HG03045 (cell line): ENCODE data around the gene EBPL.

Source experiments
- ATAC-seq: cut with Tn5 transposase; IDR thresholded peaks from one replicate; pipeline ENCODE4 v1.9.1; 2021; ENCODE audit warnings: mild to moderate bottlenecking, moderate library complexity; ENCODE audit not compliant: unreplicated experiment

EBPL gene

DNA sequence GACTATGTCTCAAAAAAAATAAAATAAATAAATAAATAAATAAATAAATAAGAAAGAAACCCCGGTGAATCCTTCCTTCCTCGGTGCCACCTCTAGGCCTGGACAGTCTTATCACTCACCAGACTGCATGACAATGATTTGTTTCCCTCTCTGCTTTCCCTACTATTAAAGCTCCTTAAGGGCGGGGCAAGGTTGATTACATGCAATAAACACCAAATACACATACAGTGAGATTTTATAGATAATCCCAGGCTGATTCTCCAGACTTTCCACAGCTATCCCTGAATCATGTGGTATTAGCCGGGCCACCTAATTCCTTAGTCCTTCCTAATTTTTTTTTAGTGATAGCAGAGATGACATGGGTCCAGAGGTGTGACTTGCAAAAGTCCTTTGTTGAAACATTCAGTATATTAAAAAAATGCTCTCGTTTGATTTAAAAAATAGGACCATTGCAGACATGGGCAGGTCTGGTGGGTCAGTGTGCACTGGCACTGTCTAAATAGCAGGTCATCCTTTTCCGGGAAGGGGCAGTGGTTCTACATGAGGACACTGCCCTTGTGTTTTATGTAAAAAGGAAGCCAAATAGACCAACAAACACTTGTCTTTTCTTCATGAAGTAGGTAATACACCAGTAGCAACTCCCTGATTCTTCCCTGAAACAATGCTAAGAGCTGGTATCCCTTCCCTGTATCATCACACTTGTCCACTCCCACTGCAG, 14.5 kb downstream of the EBPL start:
- no peak for ATAC-seq

DNA sequence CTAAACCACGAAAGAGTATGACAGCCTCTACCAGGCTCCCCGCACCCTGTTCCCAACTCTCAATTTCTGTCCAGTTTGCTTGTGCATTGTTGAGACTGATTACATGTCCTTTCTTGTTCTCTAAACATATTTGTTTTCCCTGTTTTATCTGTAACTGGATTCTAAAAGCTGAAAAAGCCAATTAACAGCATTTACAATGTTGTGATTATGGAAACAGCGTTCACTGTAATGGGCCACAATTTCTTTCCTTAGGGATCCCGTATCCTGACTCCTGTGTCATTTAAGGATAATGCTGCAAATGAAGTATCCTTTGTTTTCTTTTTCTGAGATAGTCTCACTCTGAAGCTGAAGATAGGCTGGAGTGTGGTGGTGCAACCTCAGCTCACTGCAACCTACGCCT, 20.5 kb downstream of the EBPL start:
- ATAC-seq, result no peak

DNA sequence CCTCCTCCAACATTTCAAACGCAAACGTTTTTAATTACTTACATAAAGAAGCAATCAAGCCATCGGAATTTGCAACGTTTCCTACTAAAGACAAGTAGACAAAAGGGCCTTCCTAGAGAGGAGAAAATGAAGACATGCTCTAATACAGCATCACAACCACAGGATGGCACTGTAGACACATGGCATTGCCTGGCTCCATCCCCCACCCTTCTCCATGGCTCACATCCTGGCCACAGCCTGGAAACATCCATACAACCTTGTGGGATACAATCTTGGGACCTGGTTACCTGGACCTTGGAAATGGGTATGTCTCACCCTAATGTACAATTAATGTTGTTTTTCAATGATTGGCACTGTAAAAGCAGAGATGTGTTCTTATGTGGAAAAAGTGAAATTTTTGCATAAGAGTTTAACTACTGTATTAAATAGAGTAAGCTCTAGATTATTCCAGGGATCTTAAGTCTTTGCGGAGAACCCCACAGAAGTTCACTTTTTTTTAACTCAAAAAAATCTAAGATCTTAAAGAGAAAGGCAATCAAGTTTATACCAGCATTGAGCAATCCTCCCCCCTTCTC, 21.5 kb downstream of the EBPL start:
- ATAC-seq, result no peak

DNA sequence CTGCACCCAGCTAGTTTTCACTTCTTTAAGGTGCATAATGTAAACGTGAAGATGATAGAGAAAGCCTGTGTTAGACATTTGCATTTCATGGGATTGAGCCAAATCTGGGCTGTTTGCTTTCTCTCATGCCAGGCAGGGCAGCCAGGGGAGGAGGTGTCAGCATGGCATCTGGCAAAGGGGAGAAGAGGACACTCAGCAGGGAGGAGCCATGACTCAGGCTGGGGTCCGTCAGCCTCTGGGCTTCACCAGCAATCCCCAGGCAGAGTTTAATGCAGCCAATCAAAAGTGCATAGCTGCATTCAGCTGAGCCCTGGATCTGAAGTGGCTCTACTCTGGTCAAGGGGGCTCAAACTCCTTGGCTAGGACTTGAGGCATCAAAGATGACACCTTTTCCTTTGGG, 23.5 kb downstream of the EBPL start:
- ATAC-seq, result no peak

DNA sequence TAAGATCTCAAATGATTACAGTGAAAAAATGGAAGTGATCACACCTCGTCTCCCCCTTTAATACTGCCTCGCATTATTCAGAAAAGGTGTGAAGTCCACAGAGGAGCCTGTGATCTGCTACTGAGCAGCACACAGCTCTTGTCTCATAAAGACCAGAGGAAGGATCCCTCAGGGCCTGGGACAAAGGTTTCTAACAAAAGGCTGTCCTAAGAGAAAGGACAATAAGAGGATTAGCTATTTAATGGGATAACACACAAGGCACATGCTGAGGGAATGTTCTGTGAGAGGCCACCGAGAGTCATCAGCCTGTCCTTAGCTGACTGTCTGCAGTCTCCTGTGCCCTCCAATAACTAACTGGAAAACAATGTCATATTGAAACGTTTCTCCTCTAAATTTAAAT, 26.7 kb downstream of the EBPL start:
- ATAC-seq, result no peak

DNA sequence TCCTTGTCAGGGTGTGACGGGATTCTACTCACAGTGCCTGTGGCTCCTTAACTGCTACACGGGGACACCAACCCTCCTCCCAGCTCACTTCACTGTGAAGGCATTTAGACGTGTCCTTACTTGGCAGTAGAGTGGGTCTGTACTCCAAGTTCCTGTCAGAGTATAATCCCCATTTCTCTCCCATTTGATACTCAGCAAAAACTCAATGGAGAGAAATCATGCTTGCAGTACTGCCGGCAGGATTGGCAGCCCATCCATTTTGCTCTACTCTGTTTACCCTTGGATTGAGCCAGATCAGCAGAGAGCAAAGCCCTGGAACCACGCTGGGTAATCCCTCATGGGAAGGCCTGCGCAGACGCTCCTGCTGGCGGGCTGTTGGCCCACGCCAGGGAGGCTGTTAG, 34.0 kb downstream of the EBPL start:
- no peak for ATAC-seq

DNA sequence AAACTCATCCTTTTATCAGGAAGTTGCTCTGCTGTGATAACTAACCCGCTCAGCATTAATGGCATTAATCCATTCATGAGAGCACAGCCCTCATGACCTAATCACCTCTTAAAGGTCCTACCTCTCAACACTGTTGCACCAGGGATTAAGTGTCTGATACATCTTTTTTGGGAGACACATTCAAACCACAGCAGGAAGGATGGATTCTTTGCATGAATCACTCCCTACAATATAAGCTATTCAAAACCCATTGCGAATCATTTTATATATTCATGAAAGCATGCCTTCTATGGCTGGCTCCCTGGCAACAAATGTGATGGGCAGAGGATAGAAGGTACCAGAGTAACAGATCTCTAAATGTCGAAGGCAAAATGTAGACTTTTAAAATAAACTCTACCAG, 35.4 kb downstream of the EBPL start:
- no peak for ATAC-seq

DNA sequence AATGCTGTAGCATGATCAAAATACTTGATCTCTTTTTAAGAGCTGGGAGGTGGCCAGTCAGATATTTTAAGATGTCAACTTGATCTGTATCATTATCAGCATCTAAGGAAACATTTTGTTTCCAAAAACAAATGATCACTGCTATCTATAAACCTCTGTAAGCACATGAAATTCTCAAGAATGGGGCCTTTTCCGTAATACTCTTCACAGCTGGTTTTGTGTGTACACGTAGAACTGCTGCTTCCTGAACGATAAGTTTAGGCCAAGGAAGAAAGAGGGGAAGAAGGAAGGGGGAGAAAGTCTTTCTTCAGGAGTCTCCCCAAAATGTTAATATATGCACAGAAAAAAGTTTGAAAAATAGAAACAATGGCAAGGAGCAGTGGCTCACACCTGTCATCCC, 37.3 kb downstream of the EBPL start:
- no peak for ATAC-seq

DNA sequence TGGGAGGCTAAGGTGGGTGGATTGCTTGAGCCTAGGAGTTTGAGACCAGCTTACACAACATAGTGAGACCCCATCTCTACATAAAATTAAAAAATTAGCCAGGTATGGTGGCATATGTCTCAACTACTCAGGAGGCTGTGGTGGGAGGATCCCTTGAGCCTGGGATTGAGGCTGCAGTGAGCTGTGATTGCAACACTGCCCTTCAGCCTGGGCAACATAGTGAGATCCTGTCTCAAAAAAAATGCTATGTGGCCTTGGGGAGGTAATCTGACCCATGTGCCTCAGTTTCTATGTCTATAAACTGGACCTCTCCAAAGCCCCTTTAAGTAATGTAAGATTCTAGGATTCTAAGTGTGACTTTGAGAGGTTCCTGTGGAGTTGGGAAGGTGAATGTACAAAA, 37.8 kb downstream of the EBPL start:
- no peak for ATAC-seq

DNA sequence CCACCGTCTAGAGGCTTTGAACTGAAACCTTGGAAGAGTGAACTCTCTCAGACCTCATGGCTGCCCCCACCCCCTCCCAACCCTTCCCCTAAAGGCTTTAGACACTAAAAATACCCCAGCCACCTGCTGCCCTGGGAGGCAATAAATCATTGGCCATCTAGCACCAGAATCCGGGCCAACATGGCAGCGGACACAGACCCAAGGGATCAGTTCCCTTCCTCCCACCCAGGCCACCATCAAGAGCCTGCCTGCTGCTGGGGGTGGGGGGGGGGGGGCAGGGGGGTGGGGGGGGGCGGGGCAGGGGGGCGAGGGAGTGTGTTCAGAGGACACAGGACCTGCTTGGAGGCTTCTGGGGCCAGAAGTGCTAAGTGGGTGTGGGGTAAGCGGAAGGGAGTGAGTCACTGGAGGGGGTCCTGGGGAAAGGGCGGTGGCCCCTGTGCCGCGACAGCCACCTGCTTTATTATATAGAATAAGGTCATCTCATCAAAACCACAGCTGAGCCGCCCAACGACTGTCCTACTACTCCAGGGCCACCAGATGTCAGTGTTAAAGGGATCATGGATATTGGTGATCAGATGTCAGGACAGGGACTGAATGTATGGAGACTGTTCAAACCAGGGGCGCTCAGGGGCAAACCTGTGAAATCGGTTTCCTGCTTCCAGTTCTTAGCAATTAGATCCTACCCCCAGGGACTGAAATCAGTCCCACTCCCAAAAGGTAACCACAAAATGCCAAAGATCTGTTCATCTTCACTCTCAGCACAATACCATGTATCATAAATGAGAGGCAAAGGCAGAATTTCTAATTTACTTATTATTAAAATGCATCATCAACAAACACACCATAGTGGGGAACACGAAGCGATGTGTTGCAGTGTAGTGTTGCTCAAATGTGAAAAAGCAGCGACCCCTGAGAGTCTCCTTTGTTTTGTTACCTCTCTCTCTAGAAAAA, 38.7 kb downstream of the EBPL start:
- ATAC-seq, result no peak

DNA sequence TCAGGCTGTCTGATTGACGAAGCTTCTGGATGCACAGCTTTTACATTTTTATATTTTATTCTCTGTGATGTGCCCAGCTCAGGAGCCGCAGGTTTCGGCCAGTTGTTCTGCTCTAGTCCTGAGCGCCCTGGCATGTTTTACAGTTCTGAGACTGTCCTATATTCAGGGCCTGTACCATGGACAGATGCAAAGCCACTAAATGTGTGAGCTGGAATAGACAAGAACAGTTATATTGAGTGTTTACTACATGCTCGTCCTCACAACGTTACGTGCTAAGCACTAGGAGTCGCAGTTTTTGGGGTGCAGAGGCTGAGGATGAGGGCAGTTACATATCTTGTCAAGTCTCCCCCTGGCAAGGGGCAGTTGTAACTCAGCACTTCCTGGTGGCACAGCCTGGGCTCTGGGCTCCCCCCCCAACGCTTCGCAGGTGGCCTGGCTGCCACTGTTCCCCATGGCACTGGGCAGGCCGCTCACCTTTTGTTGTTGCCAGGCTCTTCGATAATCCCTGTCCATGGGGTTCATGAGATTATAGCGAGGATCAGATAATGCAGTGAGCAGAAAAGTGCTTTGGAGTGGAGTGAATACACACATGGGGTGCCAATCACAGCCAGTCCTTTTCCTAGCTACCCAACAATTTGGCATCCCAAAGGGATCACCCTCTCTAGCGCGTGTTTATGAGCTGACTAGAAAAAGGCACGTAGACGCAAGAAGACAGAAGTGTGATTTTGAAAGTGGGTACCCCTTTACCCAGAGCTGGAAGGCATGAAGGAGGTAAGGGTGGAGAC, 39.5 kb downstream of the EBPL start:
- ATAC-seq, result no peak

DNA sequence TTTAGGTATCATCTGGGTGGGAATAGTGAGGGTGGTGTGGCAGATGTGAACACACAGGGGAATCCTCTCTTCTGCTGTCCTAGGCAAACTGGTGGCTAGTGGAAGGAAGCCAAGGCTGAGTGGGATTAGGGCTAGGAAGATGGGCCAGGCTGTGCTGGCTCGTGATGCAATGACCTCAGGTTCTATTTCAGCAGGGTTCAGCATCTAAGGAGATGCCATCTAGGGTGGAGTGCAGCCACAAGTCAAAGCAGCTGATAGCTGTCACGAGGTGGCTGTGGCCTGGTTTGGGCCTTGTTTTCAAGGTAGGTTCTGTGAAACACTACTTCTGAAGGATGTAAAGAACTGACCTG, 41.3 kb downstream of the EBPL start:
- ATAC-seq, result no peak

DNA sequence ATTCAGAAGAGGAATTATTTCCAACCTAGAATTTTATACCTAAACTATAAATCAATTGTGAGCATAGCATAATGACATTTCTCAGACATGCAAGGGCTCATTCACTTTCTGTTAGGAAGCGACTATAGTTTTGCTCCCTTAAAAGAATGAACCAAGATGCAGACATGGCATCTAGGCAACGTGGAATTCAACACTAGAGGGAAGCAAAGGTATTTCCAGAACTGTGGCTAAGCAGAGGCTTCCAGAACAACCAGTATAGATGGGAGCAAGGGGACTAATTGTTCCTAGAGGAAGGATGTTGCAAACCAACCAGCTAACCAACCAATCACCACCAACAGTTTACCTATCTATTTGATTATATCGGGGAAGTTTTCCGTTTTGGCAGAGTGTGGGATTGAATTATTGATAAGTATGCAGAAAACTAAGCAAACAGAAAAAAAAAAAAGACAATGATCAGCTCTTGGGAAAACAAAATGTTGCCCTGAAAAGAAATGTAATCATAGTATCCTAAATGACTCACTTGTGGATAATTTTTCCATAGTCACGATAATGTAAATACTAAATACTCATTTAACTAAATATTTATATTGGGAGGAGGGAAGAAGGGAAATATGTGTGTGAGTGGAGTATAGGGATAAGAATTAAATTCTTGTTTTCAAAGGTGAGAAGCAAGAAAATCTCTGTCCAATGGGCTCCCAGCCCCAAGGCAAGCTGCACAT, 41.9 kb downstream of the EBPL start:
- ATAC-seq, result no peak

DNA sequence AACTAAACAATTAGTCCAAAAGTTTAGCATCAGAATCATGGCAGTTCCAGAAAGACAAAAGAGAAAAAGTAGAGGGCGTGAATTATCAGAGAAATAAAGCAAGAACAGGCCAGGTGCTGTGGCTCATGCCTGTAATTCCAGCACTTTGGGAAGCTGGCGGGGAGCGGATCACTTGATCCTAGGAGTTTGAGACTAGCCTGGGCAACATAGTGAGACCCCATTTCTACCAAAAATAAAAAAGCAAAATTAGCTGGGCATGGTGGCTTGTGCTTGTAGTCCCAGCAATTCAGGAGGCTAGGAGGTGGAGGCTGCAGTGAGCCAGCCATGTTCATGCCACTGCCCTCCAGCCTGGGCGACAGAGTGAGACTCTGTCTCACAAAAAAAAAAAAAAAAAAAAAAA, 44.6 kb downstream of the EBPL start:
- ATAC-seq, result no peak

DNA sequence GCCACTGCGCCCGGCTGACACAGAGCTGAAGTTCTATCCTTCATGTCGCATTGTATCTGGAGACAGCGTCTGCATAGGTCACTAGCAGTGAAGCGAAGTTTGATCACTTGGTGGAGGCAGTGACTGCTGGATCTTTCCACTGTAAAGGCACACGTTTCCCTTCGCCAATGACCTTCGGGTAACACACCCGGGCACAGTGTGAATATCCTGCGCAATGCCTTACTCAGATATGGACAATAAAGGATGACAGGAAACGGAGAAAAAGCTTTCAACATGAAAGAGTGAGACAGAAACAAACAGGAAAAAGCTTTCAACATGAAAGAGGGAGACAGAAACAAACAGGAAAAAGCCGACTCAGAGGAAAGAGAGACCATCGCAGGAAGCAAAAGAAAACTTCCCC, 45.8 kb downstream of the EBPL start:
- ATAC-seq, result no peak

DNA sequence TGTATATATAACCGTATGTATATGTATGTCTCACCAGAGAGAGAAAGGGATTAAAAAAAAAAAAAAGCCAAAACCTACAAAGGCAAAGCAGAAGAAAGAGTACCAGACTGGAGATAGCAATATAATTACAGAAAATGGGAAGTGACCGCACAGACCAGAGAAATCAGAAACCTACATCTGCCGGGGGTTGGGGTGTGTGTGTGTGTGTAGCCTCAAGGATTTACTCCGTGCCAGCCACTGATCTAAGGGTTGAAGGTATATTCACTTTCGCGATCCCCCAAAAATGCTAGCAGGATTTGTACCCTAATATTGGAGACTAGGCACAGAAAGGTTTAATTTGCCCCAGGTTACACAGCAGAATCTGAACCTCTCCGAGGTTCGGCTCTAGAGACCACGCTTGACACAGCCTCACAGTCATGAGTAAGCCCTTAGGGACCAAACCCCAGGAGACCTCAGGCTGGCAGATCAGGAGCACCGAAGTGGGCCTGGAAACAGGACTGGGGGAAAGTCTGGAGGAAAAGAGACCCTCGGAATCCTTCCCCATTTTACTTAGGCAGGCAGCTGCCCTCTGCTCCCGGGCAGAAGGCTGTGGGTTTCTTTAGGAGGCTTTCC, 48.1 kb downstream of the EBPL start:
- no peak for ATAC-seq

DNA sequence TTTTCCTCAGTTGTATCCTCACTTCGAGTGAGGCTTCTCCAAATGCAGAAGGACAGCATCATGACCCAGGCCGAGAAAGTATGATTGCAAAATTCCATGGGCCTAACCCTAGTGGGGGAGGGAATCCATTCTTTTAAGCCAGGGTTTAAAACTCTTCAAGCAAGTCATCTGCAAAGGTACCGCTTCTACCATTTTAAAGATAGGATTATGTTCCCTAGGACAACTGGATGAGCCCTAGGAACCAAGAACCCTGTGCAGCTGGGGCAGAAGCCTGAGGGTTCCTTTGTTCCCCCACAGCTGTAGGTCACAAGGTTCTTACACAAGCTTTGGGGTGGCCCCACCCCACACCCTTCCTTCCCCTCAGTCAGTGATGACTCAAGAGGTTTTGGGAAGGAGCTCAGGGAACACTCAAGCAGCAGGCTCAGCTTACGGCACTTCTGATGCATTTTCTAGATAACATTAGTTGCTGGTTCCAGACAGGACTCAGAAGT, 49.4 kb downstream of the EBPL start:
- no peak for ATAC-seq

DNA sequence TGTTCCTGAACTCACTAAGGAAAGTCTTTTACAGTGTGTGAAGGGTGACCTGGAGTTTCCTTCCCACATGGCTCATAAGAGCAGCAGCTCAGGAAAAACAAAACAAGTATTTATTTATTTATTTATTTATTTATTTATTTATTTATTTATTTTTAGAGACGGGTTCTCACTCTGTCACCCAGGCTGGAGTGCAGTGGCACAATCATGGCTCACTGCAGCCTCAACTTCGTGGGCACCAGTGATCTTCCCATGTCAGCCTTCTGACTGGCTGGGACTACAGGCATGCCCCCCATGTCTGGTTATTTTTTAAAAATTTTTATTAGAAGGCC, 52.6 kb downstream of the EBPL start:
- ATAC-seq, result no peak

DNA sequence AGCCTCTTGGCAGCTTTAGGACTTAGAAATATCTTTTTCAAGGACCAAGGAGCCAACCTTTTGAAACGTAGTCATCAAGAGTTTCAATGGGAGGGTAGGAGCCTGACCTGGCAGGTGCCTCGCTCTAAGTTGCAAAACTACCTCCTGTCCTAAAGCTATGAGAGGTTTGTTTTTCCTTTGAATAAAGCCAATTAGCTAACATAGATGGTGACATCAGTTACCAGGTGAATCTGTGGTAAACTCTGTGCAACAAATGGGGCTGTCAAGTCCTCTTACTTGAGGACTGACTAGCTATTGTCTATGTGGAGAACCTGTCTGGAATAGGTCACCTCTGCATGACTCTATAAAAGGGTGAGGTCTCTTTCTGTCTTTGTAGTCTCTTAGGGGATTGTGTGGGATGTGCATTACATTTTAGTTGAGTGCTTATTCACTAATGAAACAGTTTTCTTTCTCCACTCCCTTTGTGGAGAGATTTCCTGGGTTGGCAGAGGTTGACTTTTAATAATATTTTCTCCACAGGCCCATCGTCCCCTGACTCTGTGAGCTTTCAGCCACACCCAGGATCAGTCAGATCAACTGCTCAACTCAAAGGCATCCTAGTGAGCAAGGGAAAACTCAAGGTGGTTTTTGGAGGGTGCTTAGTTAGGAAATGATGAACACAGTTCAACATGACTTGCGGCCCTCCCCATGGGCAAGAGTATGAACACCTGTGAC, 53.1 kb downstream of the EBPL start:
- no peak for ATAC-seq

DNA sequence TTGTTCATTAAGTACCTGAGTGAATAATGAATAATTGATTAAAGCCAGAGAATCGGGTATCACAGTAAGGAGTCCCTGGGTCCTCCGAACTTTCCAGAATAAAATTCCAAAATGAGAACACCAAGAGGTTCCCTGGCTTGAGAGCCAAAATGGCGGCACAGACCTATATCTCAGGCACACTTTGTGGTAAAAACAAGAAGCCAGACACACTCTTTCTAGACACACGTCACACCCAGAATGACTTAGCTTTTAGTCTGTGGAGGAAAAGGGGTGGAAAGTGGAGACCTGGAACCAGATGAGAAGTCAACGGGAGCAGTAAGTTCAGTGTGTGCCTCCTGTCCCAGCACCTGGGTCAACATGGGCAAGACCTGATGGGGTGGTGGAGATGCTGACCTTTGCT, 54.6 kb downstream of the EBPL start:
- ATAC-seq, result no peak
